Fibroblast of villous mesenchyme (primary cell): ENCODE data around the gene LTC4S. TPM values are rescaled to one million over a fixed set of nuclear protein-coding genes. Genes with fewer than 3 reads are reported as not detected.

Experiments
- DNase-seq: peaks from one replicate; pipeline ENCODE4 v3.0.0-alpha.2; 2010; ENCODE audit warnings: low read depth
- H3K4me3 ChIP-seq: 2 replicates; pipeline ENCODE4 v1.5.1; 2011; ENCODE audit warnings: low read depth, mild to moderate bottlenecking, low read length
- CTCF ChIP-seq: IDR thresholded peaks from 2 replicates; pipeline ENCODE4 v1.5.1; 2012; ENCODE audit warnings: low read depth, mild to moderate bottlenecking, low read length; ENCODE audit not compliant: insufficient read depth
- total RNA-seq: library from RNA; depleted of rRNA; stranded (reverse); fragments of >200 nt; gene quantifications from 2 replicates; pipeline ENCODE4 v1.2.3, GENCODE V29; 2012

Gene LTC4S
- total RNA-seq, 1 donor: 0.43 TPM

GRCh38 chr5:179769796-179770195, 24.0 kb upstream of the LTC4S start:
- no peak overlapping the region for H3K4me3 ChIP-seq
- DNase-seq: peak; percentile 37
- no peak for TF ChIP-seq CTCF

DNA sequence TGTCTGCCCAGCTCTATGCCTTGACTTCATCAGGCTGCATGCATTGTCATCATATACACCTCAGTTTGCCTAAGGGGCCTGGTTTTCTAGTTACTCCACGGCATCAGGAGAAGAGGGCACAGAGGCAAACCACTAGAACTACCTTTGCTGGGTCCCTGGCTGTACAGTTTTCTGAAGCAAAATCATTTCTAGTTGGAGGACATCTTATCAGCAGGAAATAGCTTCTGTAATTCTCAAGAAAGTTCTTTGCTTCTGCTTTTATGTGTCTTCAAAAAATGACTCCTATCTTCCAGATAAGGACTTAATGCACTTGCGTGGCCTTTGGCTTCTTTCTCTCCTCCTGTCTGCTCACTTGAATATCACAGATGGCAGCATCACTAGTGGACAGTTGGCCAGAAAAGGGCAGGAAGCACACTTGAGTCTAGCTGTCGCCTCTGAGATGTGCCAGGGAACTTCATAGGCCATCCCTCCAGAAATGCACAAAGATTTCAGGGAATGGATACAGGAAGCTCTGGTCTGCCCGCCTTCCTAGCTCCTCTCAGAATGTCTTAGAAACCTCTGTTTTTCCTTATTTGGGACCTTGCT, 22.4 kb upstream of the LTC4S start:
- no peak for TF ChIP-seq CTCF
- no peak overlapping the region for H3K4me3 ChIP-seq
- no peak for DNase-seq

- TF ChIP-seq CTCF: no peak
- H3K4me3 ChIP-seq: no peak overlapping the region
- no peak for DNase-seq
Measured at GRCh38 chr5:179772351-179772750, 21.4 kb upstream of the LTC4S start.

- TF ChIP-seq CTCF: no peak
- no peak for DNase-seq
- no peak overlapping the region for H3K4me3 ChIP-seq
Measured at GRCh38 chr5:179773686-179774040, 20.1 kb upstream of the LTC4S start.

DNA sequence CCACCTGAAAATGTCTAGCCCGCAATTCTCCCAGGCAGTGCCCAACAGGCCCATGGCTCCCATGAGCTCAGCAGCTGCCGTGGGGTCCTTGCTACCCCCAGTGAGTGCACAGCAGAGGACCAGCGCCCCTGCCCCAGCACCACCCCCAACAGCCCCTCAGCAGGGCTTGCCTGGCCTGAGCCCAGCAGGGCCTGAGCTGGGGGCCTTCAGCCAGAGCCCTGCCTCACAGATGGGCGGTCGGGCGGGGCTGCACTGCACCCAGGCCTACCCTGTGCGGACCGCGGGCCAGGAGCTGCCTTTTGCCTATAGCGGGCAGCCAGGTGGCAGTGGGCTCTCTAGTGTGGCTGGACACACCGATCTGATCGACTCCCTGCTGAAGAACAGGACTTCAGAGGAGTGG, 19.3 kb upstream of the LTC4S start:
- no peak for DNase-seq
- no peak overlapping the region for H3K4me3 ChIP-seq
- TF ChIP-seq CTCF: no peak

- no peak for TF ChIP-seq CTCF
- no peak for DNase-seq
- no peak overlapping the region for H3K4me3 ChIP-seq
Measured at GRCh38 chr5:179776411-179776938, 17.3 kb upstream of the LTC4S start.

DNA sequence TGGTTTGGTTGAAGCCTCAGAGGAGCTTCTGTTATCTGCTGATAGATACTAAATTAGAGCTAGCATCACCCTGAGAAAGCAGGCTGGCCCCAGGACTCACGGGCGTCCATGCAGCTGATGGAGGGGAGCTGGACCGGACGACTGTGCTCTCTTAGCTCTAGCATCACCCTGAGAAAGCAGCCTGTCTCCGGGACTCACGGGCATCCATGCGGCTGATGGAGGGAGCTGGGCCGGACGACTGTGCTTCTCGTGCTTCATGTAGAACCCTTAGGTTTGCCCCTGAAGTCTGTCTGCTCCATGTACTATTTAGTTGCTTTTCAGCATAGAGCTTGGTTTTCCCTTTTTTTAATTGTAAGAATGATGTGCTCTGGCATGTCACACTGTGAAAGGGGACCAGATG, 16.3 kb upstream of the LTC4S start:
- TF ChIP-seq CTCF: no peak
- no peak for DNase-seq

More for the DNA sequence above, 16.3 kb upstream of the LTC4S start:
- H3K4me3 ChIP-seq: no peak overlapping the region
